Activated naive CD8-positive, alpha-beta T cell treated with anti-CD3 and anti-CD28 coated beads, Interleukin-2, amount 10 ng/mL, durations not matched to agents 7 days and 5 days (primary cell): ENCODE measurements around the gene TMPRSS4. TPM values are rescaled to one million over a fixed set of nuclear protein-coding genes. Genes with fewer than 3 reads are reported as not detected.
A peak's percentile ranks its signal among the peaks of the same experiment; 100 is the strongest.

ENCODE experiments used
- ATAC-seq: fragments of 150-1000 bp; cut with Tn5 transposase; one replicate; pipeline ENCODE4 v1.10.0; 2021; ENCODE audit warnings: low read depth, moderate library complexity
- POLR2A ChIA-PET: fragments of 350-600 bp; sonication (Branson Sonifier 250); formaldehyde crosslinking; loops from one replicate; lab custom pipeline; 2021; ENCODE audit warnings: antibody characterized with exemption; lab: Charles Lee
- DNase-seq: peaks from one replicate; pipeline ENCODE4 v3.0.0; 2021
- H3K27ac Mint-ChIP-seq: one replicate; pipeline ENCODE4 v1.8.0; 2022; ENCODE audit warnings: mild to moderate bottlenecking, mixed read lengths
- H3K27me3 Mint-ChIP-seq: one replicate; pipeline ENCODE4 v1.8.0; 2022; ENCODE audit warnings: mild to moderate bottlenecking, moderate library complexity, mixed read lengths
- H3K36me3 Mint-ChIP-seq: one replicate; pipeline ENCODE4 v1.8.0; 2021; ENCODE audit warnings: mild to moderate bottlenecking, mixed read lengths
- H3K4me1 Mint-ChIP-seq: one replicate; pipeline ENCODE4 v1.8.0; 2021; ENCODE audit warnings: mixed read lengths
- H3K4me3 Mint-ChIP-seq: one replicate; pipeline ENCODE4 v1.8.0; 2022; ENCODE audit warnings: mild to moderate bottlenecking, moderate library complexity, mixed read lengths
- H3K9me3 Mint-ChIP-seq: one replicate; pipeline ENCODE4 v1.8.0; 2021; ENCODE audit warnings: mixed read lengths
- total RNA-seq, 2 experiments: library from RNA; stranded (reverse); gene quantifications; one replicate each; pipeline ENCODE4 v1.2.3, GENCODE V29; 2021

TMPRSS4 gene
- total RNA-seq, 2 experiments from 2014 or later: 0.30 to 0.40 TPM

DNA sequence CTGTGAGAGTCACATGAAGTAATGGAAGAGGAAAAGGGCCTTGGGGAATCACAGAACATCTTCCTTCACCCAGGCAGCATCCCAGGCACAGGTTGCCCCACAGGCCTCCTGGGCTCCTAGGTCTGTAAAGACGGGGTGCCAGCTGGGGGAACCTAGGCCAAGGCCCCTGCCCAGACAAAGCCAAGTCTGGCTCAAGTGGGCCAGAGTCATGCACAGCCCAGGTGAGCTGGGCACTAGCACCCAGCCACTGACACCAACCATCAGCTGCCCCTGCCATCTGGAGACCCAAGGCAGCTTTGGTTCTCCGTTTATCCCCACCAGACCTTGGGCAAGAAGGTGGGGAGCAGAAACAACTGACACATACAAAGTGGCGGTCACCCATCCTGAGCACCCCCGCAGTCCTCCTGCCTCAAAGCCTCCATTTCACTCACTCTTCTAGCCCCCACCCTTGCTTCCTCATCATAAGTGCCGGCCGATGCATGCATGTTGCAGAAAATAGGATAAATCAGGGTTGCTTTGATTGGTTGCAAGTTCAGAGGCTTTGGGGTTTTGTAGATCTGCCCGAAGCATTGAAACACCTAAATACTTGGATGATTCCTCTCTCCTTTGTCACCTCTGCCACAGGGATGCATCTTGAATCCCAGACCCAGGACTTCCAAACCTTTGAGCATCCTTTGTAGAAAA lies 26.5 kb upstream of the TMPRSS4 start:
- H3K36me3 Mint-ChIP-seq: no peaks in the 10 kb centered on the region
- H3K27me3 Mint-ChIP-seq: no peaks in the 10 kb centered on the region
- POLR2A ChIA-PET: interaction anchor here (0.8 to 5.3 kb wide), 8 partner anchors 35 to 226 kb away, joined by 3 to 128 read pairs (median 26); partner anchors contain the start of genes FXYD2 and IL10RA
- H3K4me1 Mint-ChIP-seq: peaks cover 63% of the 10 kb centered on the region
- no peaks in the 10 kb centered on the region for H3K9me3 Mint-ChIP-seq
- ATAC-seq (no peak), DNase-seq (no peak)
- H3K4me3 Mint-ChIP-seq: peak overlapping the region; percentile 33
- peak overlapping the region; percentile 96 for H3K27ac Mint-ChIP-seq

GRCh38 chr11:118051136-118051610 lies 25.7 kb upstream of the TMPRSS4 start:
- DNase-seq (peak; percentile 55), ATAC-seq (peak; percentile 21)
- Mint-ChIP-seq H3K4me1 (peaks cover 58% of the 10 kb centered on the region), H3K27me3 (no peaks in the 10 kb centered on the region), H3K36me3 (no peaks in the 10 kb centered on the region), H3K9me3 (no peaks in the 10 kb centered on the region), H3K27ac (peak overlapping the region; percentile 96), H3K4me3 (peak overlapping the region; percentile 78)
- POLR2A ChIA-PET: interaction anchor here (0.5 to 5.3 kb wide), 13 partner anchors 13 to 293 kb away, joined by 3 to 128 read pairs (median 16); partner anchors contain the start of genes CD3G, FXYD2 and IL10RA

GRCh38 chr11:118051611-118052461 lies 25.0 kb upstream of the TMPRSS4 start:
- H3K4me3 Mint-ChIP-seq: peak overlapping the region; percentile 78
- peak; percentile 47 for DNase-seq
- POLR2A ChIA-PET: interaction anchor here (0.5 to 5.3 kb wide), 18 partner anchors 14 to 292 kb away, joined by 3 to 128 read pairs (median 6); partner anchors contain the start of genes CD3G, FXYD2 and IL10RA
- H3K27me3 Mint-ChIP-seq: no peaks in the 10 kb centered on the region
- H3K9me3 Mint-ChIP-seq: no peaks in the 10 kb centered on the region
- ATAC-seq: peak; percentile 91
- H3K4me1 Mint-ChIP-seq: peaks cover 55% of the 10 kb centered on the region
- H3K36me3 Mint-ChIP-seq: no peaks in the 10 kb centered on the region
- H3K27ac Mint-ChIP-seq: peak overlapping the region; percentile 96

DNA sequence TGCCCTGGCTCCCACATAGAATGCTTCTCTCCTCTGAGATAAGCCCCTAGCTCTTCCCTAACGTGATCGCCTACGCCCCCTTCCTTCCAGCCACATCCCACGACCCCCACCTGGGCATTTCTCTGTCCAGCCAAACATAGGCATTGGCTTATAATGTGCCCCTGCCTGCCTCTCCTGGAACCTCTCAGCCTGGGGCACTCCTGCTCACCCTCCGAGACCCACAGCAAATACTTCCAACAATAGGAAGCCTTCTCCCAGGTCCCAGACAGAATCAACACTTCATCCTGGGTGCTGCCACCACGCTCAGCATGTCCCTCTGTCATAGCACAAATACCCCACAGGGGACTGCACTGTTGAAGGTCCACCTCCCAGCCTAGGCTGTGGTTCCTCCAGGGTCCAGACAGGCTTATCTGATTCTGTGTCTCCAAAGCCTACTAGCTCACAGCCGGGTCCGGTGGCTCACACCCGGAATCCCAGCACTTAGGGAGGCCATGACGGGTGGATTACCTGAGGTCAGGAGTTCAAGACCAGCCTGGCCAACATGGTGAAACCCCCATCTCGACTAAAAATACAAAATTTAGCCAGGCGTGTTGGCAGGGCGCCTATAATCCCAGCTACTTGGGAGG lies 24.2 kb upstream of the TMPRSS4 start:
- Mint-ChIP-seq H3K4me1 (peaks cover 55% of the 10 kb centered on the region), H3K36me3 (no peaks in the 10 kb centered on the region), H3K9me3 (no peaks in the 10 kb centered on the region), H3K4me3 (peak overlapping the region; percentile 4), H3K27ac (peak overlapping the region; percentile 74), H3K27me3 (peaks cover 4% of the 10 kb centered on the region)
- peak; percentile 43 for DNase-seq
- no peak for ATAC-seq
- POLR2A ChIA-PET: interaction anchor here (0.6 to 5.3 kb wide), 18 partner anchors 37 to 244 kb away, joined by 3 to 128 read pairs (median 8); partner anchors contain the start of genes FXYD2 and IL10RA

GRCh38 chr11:118054712-118055640 lies 21.9 kb upstream of the TMPRSS4 start:
- POLR2A ChIA-PET: interaction anchor here (0.8 to 5.3 kb wide), 3 partner anchors 42 to 232 kb away, joined by 4 to 90 read pairs (median 6); partner anchors contain the start of gene IL10RA
- H3K36me3 Mint-ChIP-seq: no peaks in the 10 kb centered on the region
- ATAC-seq: no peak
- peaks cover 7% of the 10 kb centered on the region for H3K27me3 Mint-ChIP-seq
- DNase-seq: no peak
- H3K27ac Mint-ChIP-seq: peak overlapping the region; percentile 53
- no peaks in the 10 kb centered on the region for H3K9me3 Mint-ChIP-seq
- peaks cover 52% of the 10 kb centered on the region for H3K4me1 Mint-ChIP-seq
- H3K4me3 Mint-ChIP-seq: no peak overlapping the region

DNA sequence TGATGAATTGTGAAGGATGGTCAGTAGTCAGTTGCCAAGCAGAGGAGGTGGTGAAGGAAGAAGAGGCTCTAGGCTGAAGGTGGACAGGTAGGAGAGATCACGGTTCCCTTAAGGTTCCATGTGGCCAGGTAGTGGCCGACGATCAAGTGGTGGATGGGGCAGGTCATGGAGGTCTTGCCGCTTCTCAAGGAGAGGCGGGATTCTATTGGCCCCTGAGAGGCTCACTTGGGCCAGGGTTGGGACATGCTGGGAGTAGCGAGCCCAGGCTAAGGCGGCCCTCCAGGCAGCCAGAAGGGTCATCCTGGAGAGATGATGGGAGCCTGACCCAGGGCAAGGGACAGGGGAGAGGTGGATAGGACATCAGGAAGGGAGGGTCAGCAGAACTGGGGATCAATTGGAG lies 20.9 kb upstream of the TMPRSS4 start:
- Mint-ChIP-seq H3K9me3 (no peaks in the 10 kb centered on the region), H3K27me3 (peaks cover 7% of the 10 kb centered on the region), H3K36me3 (no peaks in the 10 kb centered on the region), H3K4me1 (peaks cover 44% of the 10 kb centered on the region), H3K27ac (peak overlapping the region; percentile 53), H3K4me3 (no peak overlapping the region)
- DNase-seq (no peak), ATAC-seq (no peak)
- POLR2A ChIA-PET: interaction anchor here (1.1 kb wide), 1 partner anchor 233 kb away, joined by 4 read pairs; no protein-coding TSS in a partner anchor

DNA sequence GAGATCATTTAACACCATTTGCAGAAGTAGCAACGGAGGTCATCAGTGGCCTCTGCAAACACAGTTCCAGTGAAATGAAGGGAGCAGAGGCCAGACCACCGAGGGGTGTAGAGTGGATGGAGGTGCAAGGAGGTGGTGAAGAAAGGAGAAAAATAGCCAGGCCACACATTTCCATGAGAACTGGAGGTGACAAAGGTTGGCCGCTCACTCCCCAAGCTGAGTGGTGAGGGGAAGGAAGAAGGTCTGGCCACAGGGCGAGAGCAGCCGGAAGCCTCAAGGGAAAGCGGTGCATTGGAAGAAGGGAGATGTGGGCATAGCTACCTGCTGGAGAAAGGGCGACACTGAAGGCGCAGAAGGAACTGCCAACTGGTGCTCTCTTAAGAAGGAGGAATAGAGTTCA lies 20.1 kb upstream of the TMPRSS4 start:
- Mint-ChIP-seq H3K27ac (peak overlapping the region; percentile 14), H3K9me3 (no peaks in the 10 kb centered on the region), H3K4me3 (no peak overlapping the region), H3K27me3 (peaks cover 7% of the 10 kb centered on the region), H3K36me3 (no peaks in the 10 kb centered on the region), H3K4me1 (peaks cover 36% of the 10 kb centered on the region)
- ATAC-seq (no peak), DNase-seq (no peak)
- POLR2A ChIA-PET: no interaction called here

DNA sequence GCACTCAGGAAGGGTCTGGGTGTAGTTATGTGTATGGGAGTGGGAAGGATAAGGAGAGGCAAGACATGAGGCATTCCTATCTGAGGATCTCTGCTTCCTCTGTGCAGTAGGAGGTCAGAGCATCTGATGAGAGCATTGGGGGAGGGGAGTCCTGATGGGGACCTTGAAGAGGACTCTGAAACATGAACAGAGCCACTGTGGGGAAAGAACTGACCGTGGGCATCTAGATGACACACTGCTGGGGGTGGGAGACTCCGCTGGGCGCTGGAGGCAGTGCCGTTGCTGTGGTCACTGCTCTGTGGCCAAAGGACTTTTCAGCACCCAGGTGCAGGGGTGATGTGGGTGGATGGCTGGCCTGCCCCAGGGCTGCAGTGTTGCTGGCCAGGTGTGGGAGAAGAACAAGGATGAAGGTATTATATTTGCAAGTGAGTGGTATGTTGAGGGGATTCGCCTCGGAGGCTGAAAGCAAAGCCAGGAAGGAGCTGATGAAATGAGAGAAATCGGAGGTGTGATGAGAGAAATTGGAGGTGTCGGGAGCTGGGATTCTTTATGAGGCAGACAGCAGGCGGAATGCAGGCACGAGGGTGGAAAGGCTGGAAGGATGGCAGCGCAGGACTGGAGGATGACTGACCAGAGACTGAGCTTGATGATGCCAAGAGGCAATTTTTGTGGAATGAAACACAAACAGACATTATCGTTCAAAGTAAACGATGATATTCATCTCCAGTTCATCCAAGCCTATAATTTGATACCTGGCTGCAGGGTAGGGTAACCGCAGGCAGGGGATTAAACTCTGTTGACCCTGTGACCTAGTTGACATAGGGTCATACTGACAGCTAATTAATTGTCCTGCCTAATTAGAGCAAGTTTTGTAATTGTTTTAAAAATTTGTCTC lies 19.4 kb upstream of the TMPRSS4 start:
- peaks cover 30% of the 10 kb centered on the region for H3K4me1 Mint-ChIP-seq
- peaks cover 7% of the 10 kb centered on the region for H3K27me3 Mint-ChIP-seq
- POLR2A ChIA-PET: interaction anchor here (1.1 kb wide), 1 partner anchor 106 kb away, joined by 4 read pairs; no protein-coding TSS in a partner anchor
- ATAC-seq: no peak
- DNase-seq: no peak
- no peaks in the 10 kb centered on the region for H3K36me3 Mint-ChIP-seq
- H3K27ac Mint-ChIP-seq: peak overlapping the region; percentile 45
- no peaks in the 10 kb centered on the region for H3K9me3 Mint-ChIP-seq
- no peak overlapping the region for H3K4me3 Mint-ChIP-seq

- POLR2A ChIA-PET: interaction anchor here (1.1 kb wide), 1 partner anchor 107 kb away, joined by 4 read pairs; no protein-coding TSS in a partner anchor
- no peak for ATAC-seq
- DNase-seq: no peak
- Mint-ChIP-seq H3K27me3 (peaks cover 7% of the 10 kb centered on the region), H3K27ac (no peak overlapping the region), H3K9me3 (peaks cover 2% of the 10 kb centered on the region), H3K36me3 (no peaks in the 10 kb centered on the region), H3K4me3 (no peak overlapping the region), H3K4me1 (peaks cover 21% of the 10 kb centered on the region)
These were observed 18.3 kb upstream of the TMPRSS4 start for GRCh38 chr11:118058311-118059245.

DNA sequence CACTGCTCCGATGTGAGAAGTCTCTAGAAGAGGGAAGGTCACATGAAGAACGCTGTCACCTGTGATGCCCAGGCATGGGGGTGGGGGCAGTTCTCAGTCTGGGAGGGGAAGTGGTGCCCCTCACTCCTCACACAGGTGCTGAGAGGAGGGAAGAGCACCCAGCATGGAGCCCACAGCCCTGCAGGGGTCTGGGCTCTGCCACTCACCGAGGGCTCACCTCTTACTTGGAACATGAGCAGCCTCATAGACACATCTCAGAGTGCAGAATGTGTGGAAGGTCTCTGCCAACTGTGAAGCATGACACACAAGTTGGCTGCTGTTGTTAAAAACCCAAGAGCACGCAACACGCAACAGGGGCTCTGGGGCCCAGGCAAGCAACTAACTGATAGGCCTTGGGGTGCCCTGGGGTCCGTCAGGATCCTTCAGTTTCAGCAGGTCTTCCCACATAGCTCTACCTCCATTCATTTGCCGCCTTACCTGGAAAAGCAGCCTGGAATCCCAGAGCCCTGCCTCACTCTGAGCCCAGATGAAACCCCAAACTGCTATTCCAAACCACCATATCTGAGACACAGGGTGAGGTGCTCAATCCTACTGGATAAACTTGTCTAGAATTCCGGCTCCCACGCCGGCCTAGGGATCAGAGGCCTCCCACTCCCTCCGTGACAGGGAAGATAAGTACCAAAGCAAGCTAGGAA lies 17.5 kb upstream of the TMPRSS4 start:
- H3K27ac Mint-ChIP-seq: no peak overlapping the region
- H3K9me3 Mint-ChIP-seq: peaks cover 2% of the 10 kb centered on the region
- POLR2A ChIA-PET: no interaction called here

More for the DNA sequence above, 17.5 kb upstream of the TMPRSS4 start:
- DNase-seq: no peak
- Mint-ChIP-seq H3K36me3 (no peaks in the 10 kb centered on the region), H3K4me3 (no peak overlapping the region), H3K4me1 (peaks cover 21% of the 10 kb centered on the region), H3K27me3 (peaks cover 7% of the 10 kb centered on the region)
- no peak for ATAC-seq
